Measurements from ENCODE around the gene NUDT15. TPM values are rescaled to one million over a fixed set of nuclear protein-coding genes. Genes with fewer than 3 reads are reported as not detected.

The NUDT15 gene
- total and polyA plus RNA-seq, 2 of the 8 experiments (the other 6 are each of a cell fraction or from before 2014, with no cell fraction given), result 37.8 to 65.9 TPM

DNA sequence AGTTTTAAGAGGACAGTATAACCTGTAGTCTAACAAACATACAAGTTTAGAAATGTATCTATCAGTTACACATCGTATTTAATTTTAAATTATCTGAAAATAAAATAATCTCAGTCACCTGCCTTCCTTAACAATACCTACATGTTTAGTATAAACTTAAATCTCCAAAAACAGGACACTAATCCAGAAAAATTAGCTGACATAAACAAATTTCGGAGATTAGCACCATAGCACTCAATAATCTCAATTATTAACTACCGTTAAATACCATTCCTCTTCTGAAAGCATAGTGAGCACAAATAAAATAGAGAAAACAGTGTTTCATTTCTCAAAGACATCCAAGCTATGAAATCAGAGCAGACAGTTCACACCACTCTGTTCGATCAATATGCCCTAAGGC is 44.2 kb downstream of the NUDT15 start:
- Histone ChIP-seq H2AFZ (ENCODE audit: low read length) (no peak overlapping the region), H2BK20ac (ENCODE audit: low read length) (no peak overlapping the region), H3K23ac (ENCODE audit: insufficient read length) (no peak overlapping the region), H3K14ac (ENCODE audit: insufficient read length) (no peak overlapping the region), H3K36me3 (ENCODE audit: control insufficient read depth in 2 of 4, insufficient read depth in 4 of 4, low read length in 3 of 4) (peaks cover 25 to 71% (median 37%) of the 10 kb centered on the region in 4 experiments), H3K4ac (replicated peaks; ENCODE audit: insufficient read length, low read depth, low read length) (no peak overlapping the region), H3K79me2 (ENCODE audit: control insufficient read depth in 1 of 2, insufficient read depth in 2 of 2, low read length in 2 of 2) (peaks cover 0 to 6% of the 10 kb centered on the region in 2 experiments; a peak in 1 of 4 replicates), H2AK5ac (ENCODE audit: low read depth, low read length) (no peak overlapping the region), H4K91ac (replicated peaks; ENCODE audit: insufficient read length, low read length) (no peak overlapping the region), H4K8ac (ENCODE audit: extremely low read depth, insufficient read depth, low read length) (no peak overlapping the region), H3K9ac (replicated peaks in 1 of 4; ENCODE audit: extremely low read depth in 1 of 4, low read depth in 3 of 4, low read length in 3 of 4) (no peak overlapping the region), H2BK12ac (ENCODE audit: low read depth, low read length) (no peak overlapping the region), H2BK120ac (replicated peaks; ENCODE audit: low read depth, low read length) (no peak overlapping the region), H3K4me2 (ENCODE audit: insufficient read depth in 1 of 2, low read depth in 2 of 2, low read length in 2 of 2) (no peak overlapping the region), H3K23me2 (ENCODE audit: low read depth, low read length) (no peaks in the 10 kb centered on the region), H3K18ac (ENCODE audit: extremely low read depth, low read length) (no peak overlapping the region), H3K27ac (ENCODE audit: low read depth, low read length) (no peak overlapping the region), H3K56ac (replicated peaks; ENCODE audit: insufficient read length, low read depth, low read length) (no peak overlapping the region), H3K4me1 (replicated peaks in 1 of 4; ENCODE audit: control insufficient read depth in 3 of 4, insufficient read depth in 4 of 4, low read length in 3 of 4) (no peaks in the 10 kb centered on the region), H2BK15ac (ENCODE audit: low read length) (no peak overlapping the region), H2BK5ac (ENCODE audit: low read depth, low read length) (no peak overlapping the region), H3K27me3 (replicated peaks in 1 of 4; ENCODE audit: control insufficient read depth in 3 of 4, extremely low read depth in 1 of 4, insufficient read depth in 3 of 4, low read length in 3 of 4) (no peaks in the 10 kb centered on the region), H3K79me1 (ENCODE audit: low read depth, low read length) (no peaks in the 10 kb centered on the region; the same call in 1 of the 2 replicates), H4K20me1 (replicated peaks in 1 of 2; ENCODE audit: control insufficient read depth in 1 of 2, insufficient read depth in 2 of 2, low read length in 2 of 2) (peaks cover 0 to 2% of the 10 kb centered on the region in 2 experiments), H3K9me3 (ENCODE audit: insufficient read depth in 2 of 2, low read depth in 1 of 2, low read length in 1 of 2) (no peaks in the 10 kb centered on the region), H3K4me3 (ENCODE audit: extremely low read depth in 1 of 4, insufficient read depth in 2 of 4, low read depth in 3 of 4, low read length in 4 of 4) (no peak overlapping the region), H4K5ac (ENCODE audit: insufficient read length, low read depth, low read length) (no peak overlapping the region)
- FAIRE-seq, result no peak
- TF ChIP-seq GTF2F1 (IDR thresholded peaks at IDR 0.05; ENCODE audit: borderline replicate concordance, low read depth, low read length) (no peak), MAFK (IDR thresholded peaks at IDR 0.05; ENCODE audit: low read depth, low read length) (peak; percentile 74; the same call in 1 of the 2 replicates)
- DNase-seq (ENCODE audit: low read depth in 1 of 2, low spot score in 2 of 2), result no peak
- ChIA-PET POLR2A (ENCODE audit: partially characterized antibody) (no interaction called here), CTCF (ENCODE audit: partially characterized antibody) (no interaction called here)
- 88% methylated on average over 4 of the region's 4 CpGs; no CpG with 5 or more reads in 1 of the 2 experiments for WGBS, 2 experiments (ENCODE audit: extremely low coverage in 1 of 2, insufficient coverage in 1 of 2, insufficient read length in 1 of 2, insufficient replicate concordance in 2 of 2, low coverage in 1 of 2, low lambda C conversion rate in 2 of 2, missing lambda C conversion rate in 1 of 2)
